GM21360 (cell line): ENCODE measurements around the gene RACGAP1.

Source experiments
- ATAC-seq: cut with Tn5 transposase; IDR thresholded peaks from one replicate; pipeline ENCODE4 v1.9.1; 2021; ENCODE audit warnings: mild to moderate bottlenecking, moderate library complexity; ENCODE audit not compliant: unreplicated experiment

RACGAP1 gene, protein sequence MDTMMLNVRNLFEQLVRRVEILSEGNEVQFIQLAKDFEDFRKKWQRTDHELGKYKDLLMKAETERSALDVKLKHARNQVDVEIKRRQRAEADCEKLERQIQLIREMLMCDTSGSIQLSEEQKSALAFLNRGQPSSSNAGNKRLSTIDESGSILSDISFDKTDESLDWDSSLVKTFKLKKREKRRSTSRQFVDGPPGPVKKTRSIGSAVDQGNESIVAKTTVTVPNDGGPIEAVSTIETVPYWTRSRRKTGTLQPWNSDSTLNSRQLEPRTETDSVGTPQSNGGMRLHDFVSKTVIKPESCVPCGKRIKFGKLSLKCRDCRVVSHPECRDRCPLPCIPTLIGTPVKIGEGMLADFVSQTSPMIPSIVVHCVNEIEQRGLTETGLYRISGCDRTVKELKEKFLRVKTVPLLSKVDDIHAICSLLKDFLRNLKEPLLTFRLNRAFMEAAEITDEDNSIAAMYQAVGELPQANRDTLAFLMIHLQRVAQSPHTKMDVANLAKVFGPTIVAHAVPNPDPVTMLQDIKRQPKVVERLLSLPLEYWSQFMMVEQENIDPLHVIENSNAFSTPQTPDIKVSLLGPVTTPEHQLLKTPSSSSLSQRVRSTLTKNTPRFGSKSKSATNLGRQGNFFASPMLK

DNA sequence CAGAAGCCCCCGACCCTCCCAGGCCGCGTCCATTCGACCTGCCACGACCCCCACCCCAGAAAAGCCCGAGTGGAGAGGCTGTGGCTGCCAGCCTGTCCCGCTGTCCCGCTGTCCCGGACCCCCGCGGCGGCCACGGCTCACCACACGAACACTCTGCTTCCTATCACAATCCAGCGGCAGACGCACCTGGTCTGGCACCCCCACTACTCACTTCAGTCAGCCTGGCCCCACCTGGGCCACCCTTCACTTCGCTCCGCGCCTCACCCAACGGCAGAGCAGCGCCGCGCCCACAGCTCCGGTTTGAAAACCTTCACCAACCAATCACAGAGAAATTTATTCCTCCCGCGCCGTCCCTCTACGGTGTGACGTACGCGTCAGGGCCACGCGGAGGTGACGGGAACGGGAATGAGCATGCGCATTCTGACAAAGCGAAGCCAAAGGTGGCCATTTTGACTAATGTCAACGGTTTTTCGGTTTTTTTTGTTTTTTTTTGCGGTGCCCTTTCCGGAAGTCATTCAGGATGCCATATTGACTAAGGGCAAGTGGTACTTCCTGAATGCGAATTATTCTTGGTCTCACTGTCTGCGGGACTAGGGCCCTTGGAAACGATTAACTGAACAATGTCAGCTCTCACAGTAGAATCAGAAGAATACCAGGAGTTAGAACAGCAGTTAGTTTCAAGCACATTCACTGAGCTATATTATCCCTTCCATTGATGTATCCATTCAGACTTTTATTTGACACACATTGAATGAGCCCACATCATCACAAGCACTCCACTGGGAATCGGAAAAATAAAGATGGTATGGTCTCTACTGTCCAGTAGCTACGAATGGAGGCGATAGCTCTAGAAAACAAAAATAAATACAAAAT is at the start of gene RACGAP1:
TSS of gene RACGAP1 (minus strand) at position 308 of the 873 bp plus-strand sequence. CDS start 8,779 bp downstream, outside the sequence.
- peak; percentile 98 for ATAC-seq

DNA sequence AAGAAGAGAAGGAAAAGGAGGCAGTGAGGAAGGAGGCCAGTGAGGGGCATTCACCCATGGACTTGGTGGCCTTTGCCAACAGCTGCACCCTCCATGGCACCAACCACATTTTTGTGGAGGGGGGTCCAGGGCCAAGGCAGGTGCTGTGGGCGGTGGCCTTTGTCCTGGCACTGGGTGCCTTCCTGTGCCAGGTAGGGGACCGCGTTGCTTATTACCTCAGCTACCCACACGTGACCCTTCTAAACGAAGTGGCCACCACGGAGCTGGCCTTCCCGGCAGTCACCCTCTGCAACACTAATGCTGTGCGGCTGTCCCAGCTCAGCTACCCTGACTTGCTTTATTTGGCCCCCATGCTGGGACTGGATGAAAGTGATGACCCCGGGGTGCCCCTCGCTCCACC is 48.4 kb upstream of the RACGAP1 start:
- no peak for ATAC-seq

DNA sequence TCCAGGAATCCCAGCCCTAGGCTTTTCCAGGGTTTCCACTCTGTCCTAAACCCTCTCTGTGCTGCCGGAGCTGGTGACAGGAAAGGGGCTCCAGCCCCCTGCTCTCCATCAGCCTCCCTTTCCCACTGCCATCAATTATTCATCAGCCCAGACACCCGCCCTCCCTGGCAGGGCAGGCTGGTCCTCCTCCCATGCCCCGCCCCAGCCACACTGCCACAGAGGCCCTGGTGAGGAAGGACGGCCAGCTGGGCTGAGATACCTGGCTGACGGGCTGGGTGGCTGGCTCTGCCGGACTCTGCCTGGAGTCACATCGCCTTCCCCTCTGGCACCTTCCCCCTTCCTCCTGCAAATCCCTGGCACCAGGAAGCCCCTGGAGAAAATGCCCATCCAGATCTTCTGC is 47.9 kb upstream of the RACGAP1 start:
- no peak for ATAC-seq

DNA sequence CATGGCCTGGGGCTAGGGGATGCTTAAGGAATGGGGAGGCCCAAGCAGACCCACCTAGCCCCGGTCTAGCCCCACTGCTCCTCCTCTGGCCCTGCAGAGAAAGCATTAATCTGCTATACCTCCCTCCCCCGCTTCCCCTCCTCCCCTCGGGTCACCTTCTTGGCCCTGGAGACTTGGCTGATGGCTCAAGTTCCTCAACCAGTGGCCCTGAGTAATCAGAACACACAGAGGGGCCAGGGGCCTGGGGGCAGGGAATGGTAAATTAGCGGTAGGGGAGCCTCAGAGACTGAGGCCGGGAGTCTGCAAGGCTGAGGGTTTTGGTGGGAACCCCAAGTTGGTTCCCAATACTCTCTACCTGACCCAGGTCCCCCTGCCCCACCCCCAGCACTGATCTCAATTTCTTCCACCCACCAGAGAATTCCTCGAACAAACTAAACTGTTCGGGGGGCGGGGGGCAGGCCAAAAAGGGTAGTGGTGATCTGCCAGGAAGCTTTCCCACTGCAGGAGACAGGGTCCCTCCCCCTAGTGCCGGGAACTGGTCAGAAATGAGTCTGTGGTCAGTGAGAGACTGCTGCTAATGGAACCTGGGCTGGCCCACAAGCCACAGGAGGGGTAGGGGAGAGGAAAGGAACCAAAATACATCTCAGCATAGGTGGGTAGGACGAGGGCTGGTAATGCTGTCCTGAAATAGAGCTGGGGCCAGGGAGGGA is 47.1 kb upstream of the RACGAP1 start:
- ATAC-seq: no peak

DNA sequence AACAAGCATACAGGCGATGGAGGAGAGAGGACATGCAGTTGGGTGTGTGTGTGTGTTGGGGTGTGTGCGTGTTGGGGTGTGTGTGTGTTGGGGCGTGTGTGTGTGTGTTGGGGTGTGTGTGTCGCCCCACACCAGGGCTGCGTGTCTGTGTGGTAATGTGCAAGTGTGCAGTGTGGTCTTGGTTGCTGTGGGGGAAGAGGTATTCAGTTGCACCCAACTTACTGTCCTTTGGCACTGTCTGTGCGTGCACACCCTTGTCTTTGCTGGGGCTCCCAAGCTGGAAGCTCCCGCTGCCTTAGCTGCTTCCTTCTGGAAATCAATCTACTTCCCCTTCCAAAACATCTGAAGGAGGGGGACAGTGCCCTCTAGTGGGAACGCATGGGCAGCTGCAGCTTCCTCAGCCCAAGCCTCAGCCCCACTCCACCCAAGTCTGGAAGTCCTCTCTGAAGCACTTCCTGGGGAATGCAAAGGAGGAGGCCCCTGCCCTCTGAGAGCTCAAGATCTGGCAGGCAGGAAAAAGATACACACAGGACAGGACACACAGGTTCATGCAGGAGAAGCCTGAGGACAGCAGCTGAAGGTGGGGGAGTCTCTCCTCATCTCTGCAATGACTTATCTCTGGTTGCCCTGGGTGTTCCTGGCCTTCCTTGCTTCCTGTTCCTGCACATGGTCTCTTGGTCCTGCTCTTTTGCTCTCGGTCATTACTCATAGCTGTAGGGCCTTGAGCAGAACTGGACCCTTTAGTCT is 45.2 kb upstream of the RACGAP1 start:
- ATAC-seq: no peak

DNA sequence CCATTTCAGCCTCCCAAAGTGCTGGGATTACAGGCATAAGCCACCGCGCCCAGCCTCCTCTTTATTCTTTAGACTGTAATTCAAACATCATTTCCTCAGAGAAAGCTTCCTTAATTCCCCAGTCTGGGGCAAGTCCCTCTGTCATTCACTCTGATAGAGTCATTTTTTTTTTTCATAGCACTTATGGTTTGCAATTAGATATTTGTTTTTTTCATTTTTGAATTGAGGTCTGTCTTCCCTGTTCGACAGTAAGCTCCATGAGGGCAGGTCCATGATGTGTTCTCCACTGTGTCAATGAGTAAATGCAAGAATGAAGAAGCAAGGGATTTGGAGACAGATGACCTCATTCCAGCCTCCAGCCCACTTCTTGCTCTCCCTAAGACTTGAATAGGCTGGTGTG is 44.2 kb upstream of the RACGAP1 start:
- ATAC-seq: no peak

DNA sequence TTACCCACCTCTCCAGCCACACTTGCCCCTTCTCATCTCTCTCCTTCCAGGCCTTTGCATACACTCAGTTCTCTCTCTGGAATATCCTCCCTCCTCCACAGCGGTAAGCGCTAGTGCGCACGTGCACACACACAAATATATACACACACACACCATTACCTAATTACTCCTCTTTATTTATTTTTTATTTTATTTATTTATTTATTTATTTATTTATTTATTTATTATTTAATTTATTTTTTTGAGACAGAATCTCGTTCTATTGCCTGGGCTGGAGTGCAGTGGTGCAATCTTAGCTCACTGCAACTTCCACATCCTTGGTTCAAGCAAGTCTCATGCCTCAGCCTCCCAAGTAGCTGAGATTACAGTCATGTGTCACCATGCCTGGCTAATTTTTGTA is 43.8 kb upstream of the RACGAP1 start:
- ATAC-seq: no peak

DNA sequence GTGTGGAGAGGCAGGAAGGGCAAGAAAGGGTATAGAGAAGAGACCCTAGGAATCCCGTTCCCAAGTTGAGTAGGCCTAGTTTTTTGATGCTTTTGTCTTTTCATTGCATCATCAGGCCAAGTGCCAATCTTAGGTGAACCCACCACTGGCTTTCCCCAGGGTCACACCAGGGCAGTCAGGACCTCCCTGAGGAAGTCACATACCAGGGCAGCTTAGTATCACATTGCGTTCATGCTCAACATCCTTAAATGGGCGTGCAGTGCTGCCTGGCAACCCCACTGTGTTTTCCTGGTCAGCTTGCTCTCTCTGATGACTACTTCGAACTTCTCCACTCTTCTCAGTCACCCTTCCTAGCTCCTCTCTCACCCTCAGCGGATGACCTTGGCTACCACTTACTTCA is 41.1 kb upstream of the RACGAP1 start:
- ATAC-seq: no peak

DNA sequence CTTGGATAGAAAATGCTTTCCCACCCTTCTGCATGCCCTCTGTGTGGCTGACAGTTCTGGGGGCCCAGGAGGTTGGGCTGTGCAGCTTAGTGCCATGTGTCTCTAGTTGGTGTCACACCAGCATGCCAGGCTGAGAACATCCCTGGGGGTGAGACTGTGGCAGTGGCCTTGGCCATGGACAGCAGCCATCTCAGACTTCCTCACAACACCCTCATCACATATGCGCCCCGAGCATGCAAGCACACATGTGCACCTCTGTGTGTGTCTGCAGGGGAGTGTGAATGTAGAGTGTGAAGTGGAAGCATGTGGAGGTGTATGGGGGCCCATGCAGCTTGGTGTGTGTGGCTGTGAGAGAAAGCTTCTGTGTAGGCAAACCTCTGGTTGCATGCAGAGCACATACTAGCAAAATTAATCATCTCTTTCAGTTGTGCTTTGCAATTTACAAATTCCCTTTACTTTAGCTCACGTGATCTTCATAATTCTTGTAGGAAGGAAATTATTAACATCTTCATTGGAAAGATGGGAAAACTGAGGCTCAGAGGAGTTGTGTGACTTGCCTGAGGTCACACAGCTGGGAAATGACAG is 40.5 kb upstream of the RACGAP1 start:
- no peak for ATAC-seq

DNA sequence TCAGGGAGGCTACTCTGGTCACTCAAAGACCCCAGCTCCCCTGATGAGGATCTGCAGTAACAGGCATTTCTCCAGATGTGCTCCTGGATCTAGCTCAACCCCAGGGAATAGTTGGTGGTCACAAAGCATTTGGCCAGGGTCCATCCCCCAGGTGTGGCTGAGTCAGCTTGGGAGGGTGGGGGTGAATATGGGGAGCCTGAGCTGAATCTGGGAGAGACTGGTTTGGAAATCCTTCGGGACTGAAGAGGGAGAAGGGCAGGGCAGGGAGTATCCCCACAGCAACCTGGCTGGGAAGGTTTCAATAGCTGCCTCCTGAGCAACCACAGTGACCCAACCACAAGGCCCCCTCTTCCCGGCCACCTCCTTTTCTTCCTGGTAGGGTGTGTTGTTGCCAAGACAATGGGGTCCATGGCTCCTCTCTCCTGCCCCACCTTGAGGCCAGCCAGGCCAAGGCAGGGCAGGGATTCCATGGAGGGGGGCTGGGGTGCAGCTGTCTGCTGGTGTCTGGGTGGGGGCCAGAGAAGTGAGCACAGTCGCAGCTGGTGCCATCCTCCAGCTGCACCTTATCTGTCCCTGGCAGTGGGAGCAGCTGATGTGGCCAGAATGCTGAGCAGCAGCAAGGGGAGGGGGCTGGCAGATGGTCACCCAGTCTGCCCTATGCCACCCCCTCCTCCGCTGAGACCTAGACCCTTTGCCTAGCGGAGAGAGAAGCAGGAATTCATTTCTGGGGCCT is 37.6 kb upstream of the RACGAP1 start:
- ATAC-seq: no peak

DNA sequence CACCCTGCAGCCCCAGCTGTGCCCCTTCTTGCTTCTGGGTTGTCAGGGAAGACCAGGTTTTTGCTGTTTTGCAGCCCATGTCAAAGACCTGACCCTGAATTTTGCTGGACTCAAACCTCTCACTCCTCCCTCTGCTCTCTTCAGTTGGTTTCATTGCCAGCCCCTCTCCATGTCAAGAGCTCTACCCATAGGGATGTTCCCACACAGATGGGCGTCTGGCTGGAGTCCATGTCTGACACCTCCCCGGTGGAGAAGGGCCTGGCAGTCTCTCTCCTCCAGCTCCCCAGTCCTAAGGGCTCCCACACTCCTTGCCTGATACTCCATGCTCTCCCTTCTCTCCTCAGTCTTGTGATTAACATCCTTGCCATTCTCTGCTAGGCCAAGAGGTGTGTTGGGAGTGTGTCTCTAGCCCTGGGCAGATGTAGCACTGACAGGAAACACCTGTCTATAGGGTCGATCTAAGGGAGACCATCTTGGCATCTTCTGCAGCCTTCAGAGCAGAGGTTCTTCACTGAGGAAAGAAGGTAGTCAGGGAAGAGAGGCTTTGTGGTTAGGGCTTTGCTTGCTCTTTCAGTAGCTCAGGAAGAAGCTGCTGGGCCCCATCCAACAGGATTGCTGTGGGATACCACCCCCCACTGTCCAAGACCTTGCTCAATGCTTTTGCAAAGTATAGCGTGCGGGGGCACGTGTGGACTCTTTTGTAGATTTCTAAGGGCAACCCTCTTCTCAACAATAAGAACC is 36.8 kb upstream of the RACGAP1 start:
- no peak for ATAC-seq

DNA sequence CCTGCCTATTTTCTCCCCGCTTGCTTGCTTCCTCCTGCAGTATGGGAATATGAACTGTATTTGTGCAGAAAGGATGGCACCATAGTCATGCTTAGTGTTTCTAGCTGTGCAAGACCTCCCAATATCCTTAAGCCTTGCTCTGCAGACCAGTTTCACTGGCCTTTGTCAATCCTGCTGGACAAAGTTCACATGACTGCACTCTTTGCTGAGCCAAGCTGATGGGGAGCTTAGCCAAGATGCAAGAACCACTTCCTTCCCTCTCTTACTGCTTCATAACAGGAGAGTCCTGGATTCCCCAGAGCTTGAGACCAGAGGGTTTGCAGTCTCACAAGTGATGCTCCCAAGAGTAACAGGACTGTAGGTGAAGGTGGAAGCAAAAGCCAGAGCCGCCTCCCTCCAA is 35.9 kb upstream of the RACGAP1 start:
- no peak for ATAC-seq

DNA sequence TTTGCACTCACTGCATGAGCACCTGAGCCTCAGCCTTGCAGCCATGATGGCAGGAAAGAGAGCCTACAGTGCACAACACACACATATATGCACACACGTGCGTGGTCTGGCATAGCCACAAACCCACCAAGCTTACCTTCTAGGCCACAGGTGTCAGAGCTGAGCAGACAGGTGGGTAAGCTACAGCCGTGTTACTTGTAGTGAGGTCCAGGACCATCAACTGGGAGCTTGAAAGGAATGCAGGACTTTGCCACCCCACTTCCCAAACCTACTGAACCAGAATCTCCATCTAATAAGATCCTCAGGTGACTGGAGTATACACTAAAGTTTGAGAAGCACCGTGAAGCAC is 34.8 kb upstream of the RACGAP1 start:
- ATAC-seq: no peak

DNA sequence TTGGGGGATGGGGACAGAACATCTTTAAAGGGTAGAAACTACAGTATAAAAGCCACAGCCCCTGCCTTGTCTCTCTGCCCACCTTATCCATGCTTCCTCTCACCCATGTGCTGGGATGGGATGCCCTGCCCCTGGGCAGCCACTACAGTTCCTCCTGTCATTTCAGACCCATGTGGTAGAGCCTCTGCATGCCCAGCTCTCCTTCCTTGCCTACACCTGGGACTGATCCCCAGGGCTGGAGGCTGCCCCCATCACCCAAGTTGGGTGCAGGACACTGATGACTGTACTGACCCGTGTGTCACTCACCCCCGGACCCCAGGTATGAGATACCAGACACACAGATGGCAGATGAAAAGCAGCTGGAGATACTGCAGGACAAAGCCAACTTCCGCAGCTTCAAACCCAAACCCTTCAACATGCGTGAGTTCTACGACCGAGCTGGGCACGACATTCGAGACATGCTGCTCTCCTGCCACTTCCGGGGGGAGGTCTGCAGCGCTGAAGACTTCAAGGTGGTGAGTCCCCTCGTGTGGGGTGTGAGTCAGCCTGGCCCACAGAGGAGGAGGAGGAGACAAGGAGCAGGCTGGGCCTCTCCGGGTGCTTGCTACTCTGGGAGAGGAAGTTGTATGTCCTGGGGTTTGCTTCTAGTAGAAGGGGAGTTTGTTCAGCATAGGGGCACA is 34.3 kb upstream of the RACGAP1 start:
- ATAC-seq: no peak

DNA sequence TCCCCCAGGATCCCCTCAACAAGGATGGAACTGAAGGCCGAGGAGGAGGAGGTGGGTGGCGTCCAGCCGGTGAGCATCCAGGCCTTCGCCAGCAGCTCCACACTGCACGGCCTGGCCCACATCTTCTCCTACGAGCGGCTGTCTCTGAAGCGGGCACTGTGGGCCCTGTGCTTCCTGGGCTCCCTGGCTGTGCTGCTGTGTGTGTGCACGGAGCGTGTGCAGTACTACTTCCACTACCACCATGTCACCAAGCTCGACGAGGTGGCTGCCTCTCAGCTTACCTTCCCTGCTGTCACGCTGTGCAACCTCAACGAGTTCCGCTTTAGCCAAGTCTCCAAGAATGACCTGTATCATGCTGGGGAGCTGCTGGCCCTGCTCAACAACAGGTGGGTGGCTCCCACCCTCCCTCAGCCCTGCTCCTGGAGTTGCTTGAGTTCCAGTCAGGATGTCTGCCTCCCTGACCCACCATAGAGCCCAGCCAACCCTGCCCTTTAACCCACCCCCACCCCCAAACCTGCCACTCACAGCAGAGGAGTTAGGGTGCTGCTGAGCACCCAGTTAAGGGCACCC is 33.5 kb upstream of the RACGAP1 start:
- no peak for ATAC-seq

DNA sequence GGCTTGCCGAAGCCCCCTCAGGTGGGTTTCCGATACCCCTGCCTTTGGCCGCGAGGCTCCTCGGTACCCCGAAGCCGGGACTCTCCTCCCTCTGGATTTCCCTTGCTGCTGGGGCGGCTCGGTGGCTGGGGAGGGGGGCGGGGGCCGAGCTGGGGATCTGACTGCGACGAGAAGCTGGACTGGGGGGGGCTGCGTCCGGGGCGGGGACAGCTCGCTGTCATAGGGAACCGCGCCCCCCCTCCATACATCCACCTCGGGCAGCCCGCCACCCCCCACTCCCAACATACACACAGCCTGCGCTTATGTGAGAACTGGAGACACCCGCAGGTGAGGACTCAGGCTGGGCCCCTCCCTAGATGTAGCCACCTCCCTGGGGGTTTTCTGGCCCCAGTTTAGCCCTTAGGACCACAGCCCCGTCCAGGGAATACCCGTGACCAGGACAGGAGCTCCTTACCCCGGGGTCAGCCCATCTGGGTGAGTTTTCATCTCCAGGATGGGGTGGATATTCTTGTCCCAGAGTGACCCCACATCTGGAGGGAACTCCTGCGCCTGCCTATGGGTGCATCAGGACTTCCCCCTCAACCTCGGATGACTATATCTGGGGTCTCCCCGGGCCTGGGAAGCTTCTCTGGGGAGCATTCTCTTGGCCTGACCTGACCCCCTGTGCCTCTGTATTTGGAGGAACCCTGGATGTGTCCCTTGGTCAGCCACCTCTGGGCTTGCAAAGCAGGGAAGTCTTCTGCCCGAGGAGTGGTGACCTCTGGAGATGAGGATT is 32.8 kb upstream of the RACGAP1 start:
- ATAC-seq: no peak
